ENCODE results near the gene GATAD2A. TPM values are rescaled to one million over a fixed set of nuclear protein-coding genes. Genes with fewer than 3 reads are reported as not detected.
A peak's percentile ranks its signal among the peaks of the same experiment; 100 is the strongest.

GATAD2A gene
- total RNA-seq, 1 donor from 2014 or later, result 75.6 TPM

- peak overlapping the region; percentile 62 for H3K27ac Mint-ChIP-seq (ENCODE audit: unreplicated experiment)
Observed at GRCh38 chr19:19399733-19400433, 5.6 kb upstream of the GATAD2A start.

GRCh38 chr19:19402656-19403372 is 2.7 kb upstream of the GATAD2A start:
- Mint-ChIP-seq H3K27me3 (ENCODE audit: unreplicated experiment) (no peaks in the 10 kb centered on the region), H3K27ac (ENCODE audit: unreplicated experiment) (peak overlapping the region; percentile 98), H3K4me3 (ENCODE audit: unreplicated experiment) (no peak overlapping the region), H3K4me1 (ENCODE audit: unreplicated experiment) (peaks cover 46% of the 10 kb centered on the region), H3K36me3 (ENCODE audit: unreplicated experiment) (no peaks in the 10 kb centered on the region), H3K9me3 (ENCODE audit: unreplicated experiment) (no peaks in the 10 kb centered on the region)
- DNase-seq (ENCODE audit: extremely low spot score, unreplicated experiment), result no peak
- TF ChIP-seq CTCF (IDR thresholded peaks at IDR 0.05), result no peak

More at GRCh38 chr19:19399733-19400433, 5.6 kb upstream of the GATAD2A start:
- Mint-ChIP-seq H3K36me3 (ENCODE audit: unreplicated experiment) (no peaks in the 10 kb centered on the region), H3K4me1 (ENCODE audit: unreplicated experiment) (peaks cover 31% of the 10 kb centered on the region), H3K9me3 (ENCODE audit: unreplicated experiment) (no peaks in the 10 kb centered on the region), H3K27me3 (ENCODE audit: unreplicated experiment) (no peaks in the 10 kb centered on the region), H3K4me3 (ENCODE audit: unreplicated experiment) (no peak overlapping the region)
- no peak for TF ChIP-seq CTCF (IDR thresholded peaks at IDR 0.05)
- DNase-seq (ENCODE audit: extremely low spot score, unreplicated experiment), result no peak

- TF ChIP-seq CTCF (IDR thresholded peaks at IDR 0.05), result no peak
- Mint-ChIP-seq H3K4me3 (ENCODE audit: unreplicated experiment) (no peak overlapping the region), H3K4me1 (ENCODE audit: unreplicated experiment) (peaks cover 49% of the 10 kb centered on the region), H3K9me3 (ENCODE audit: unreplicated experiment) (no peaks in the 10 kb centered on the region), H3K27me3 (ENCODE audit: unreplicated experiment) (no peaks in the 10 kb centered on the region), H3K27ac (ENCODE audit: unreplicated experiment) (peak overlapping the region; percentile 98), H3K36me3 (ENCODE audit: unreplicated experiment) (no peaks in the 10 kb centered on the region)
- DNase-seq (ENCODE audit: extremely low spot score, unreplicated experiment), result no peak
Observed at GRCh38 chr19:19403373-19403901, 2.0 kb upstream of the GATAD2A start.

DNA sequence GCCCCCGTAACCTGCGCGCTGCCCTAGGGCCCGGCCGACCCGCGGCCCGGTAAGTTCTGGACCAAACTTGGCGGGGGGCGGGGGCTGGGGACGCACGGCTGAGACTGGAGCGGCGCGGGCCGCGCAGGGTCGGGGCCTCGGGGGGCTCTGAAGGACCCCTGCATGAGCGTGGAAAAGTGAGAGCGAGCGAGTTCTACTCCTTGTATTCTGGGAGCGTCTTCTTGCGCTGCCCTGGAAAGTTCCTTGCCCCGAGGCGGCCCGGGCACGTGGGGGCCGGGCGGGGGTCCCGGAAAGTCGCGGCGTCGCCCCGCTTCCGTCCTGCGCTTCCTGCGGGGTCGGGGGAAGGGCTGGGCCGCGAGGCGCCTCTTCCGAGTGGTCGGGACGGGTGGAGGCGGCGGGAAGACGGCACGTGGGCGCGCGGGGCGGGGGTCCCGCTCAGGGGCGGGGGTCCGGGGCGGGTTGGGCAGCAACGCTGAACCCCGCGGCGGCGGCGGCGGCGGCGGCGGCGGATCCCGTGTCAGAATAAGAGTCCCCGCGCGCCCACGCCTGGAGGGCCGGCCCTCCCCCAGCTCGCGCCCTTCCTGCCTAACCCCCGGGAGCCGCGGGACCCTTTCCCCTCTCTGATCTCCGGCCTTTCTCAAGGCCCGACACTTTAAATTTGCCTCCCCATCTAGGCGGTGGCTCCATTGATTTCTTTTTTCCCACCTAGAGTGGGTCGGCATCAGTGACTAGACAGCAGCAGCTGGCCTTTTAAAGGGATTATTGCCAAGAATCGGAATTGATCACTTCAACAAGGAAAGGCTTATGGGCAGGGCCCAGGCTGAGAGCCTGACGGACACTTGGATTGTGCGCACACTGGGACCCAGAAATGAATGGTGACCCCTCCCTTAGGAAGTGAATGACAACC is 749 bp downstream of the GATAD2A start:
- DNase-seq (ENCODE audit: extremely low spot score, unreplicated experiment), result no peak
- H3K36me3 Mint-ChIP-seq (ENCODE audit: unreplicated experiment), result no peaks in the 10 kb centered on the region
- H3K27ac Mint-ChIP-seq (ENCODE audit: unreplicated experiment), result peak overlapping the region; percentile 93
- H3K4me1 Mint-ChIP-seq (ENCODE audit: unreplicated experiment), result peaks cover 61% of the 10 kb centered on the region
- no peaks in the 10 kb centered on the region for H3K9me3 Mint-ChIP-seq (ENCODE audit: unreplicated experiment)
- H3K27me3 Mint-ChIP-seq (ENCODE audit: unreplicated experiment), result no peaks in the 10 kb centered on the region
- no peak for TF ChIP-seq CTCF (IDR thresholded peaks at IDR 0.05)
- H3K4me3 Mint-ChIP-seq (ENCODE audit: unreplicated experiment), result peak overlapping the region; percentile 97
